GM18507 (cell line): ENCODE measurements around the gene SNAPC5.
A peak's percentile ranks its signal among the peaks of the same experiment; 100 is the strongest.
"Not testable (repeated sequence)": the region's sequence is repeated elsewhere in the genome, so short reads cannot be mapped to it uniquely, and the experiment has no call there.

ENCODE experiments used
- DNase-seq: peaks from one replicate; pipeline ENCODE4 v3.0.0; 2011; ENCODE audit warnings: low read depth; ENCODE audit not compliant: insufficient read length; ENCODE audit errors: extremely low spot score
- FAIRE-seq: peaks from 2 replicates; lab custom pipeline; 2011; peaks lifted over from hg19 to GRCh38; lab: Jason Lieb, UNC

Gene SNAPC5

GRCh38 chr15:66496951-66497501 is 536 bp downstream of the SNAPC5 start:
- no peak for FAIRE-seq
- no peak for DNase-seq

- DNase-seq (no peak), FAIRE-seq (no peak)
Measured at GRCh38 chr15:66494262-66494661, 3.3 kb downstream of the SNAPC5 start.

- no peak for DNase-seq
- FAIRE-seq, result no peak
Measured at GRCh38 chr15:66491846-66492245, 5.7 kb downstream of the SNAPC5 start.

- FAIRE-seq (no peak), DNase-seq (no peak)
Measured at GRCh38 chr15:66489179-66489791, 8.3 kb downstream of the SNAPC5 start.

- no peak for FAIRE-seq
- DNase-seq, result no peak
Measured at GRCh38 chr15:66488525-66488924, 9.0 kb downstream of the SNAPC5 start.

- FAIRE-seq (no peak), DNase-seq (no peak)
Measured at GRCh38 chr15:66486887-66487286, 10.7 kb downstream of the SNAPC5 start.

- DNase-seq, result no peak
- FAIRE-seq, result no peak
Measured at GRCh38 chr15:66484539-66485112, 12.9 kb downstream of the SNAPC5 start.

- no peak for FAIRE-seq
- DNase-seq, result no peak
Measured at GRCh38 chr15:66483131-66483566, 14.4 kb downstream of the SNAPC5 start.

- FAIRE-seq (no peak), DNase-seq (no peak)
Measured at GRCh38 chr15:66482539-66482938, 15.0 kb downstream of the SNAPC5 start.

GRCh38 chr15:66481107-66481856 is 16.3 kb downstream of the SNAPC5 start:
- FAIRE-seq, result no peak
- no peak for DNase-seq

- FAIRE-seq (no peak), DNase-seq (no peak)
Measured at GRCh38 chr15:66480267-66480666, 17.3 kb downstream of the SNAPC5 start.

GRCh38 chr15:66477011-66477410 is 20.6 kb downstream of the SNAPC5 start:
- DNase-seq (no peak), FAIRE-seq (no peak)

- FAIRE-seq (no peak), DNase-seq (no peak)
Measured at GRCh38 chr15:66476535-66476934, 21.0 kb downstream of the SNAPC5 start.

- no peak for FAIRE-seq
- DNase-seq, result no peak
Measured at GRCh38 chr15:66474963-66475362, 22.6 kb downstream of the SNAPC5 start.

GRCh38 chr15:66474135-66474534 is 23.4 kb downstream of the SNAPC5 start:
- DNase-seq (no peak), FAIRE-seq (no peak)

GRCh38 chr15:66472176-66472999 is 25.2 kb downstream of the SNAPC5 start:
- DNase-seq, result peak; percentile 47
- FAIRE-seq, result peak; percentile 89

- not testable (repeated sequence) for FAIRE-seq, DNase-seq
Measured at GRCh38 chr15:66470825-66471224, 26.7 kb downstream of the SNAPC5 start.

GRCh38 chr15:66467162-66468040 is 30.2 kb downstream of the SNAPC5 start:
- FAIRE-seq, result peak; percentile 54
- not testable (repeated sequence) for DNase-seq

GRCh38 chr15:66465294-66465693 is 32.3 kb downstream of the SNAPC5 start:
- DNase-seq, FAIRE-seq: not testable (repeated sequence)
